Transverse colon (tissue), 4 donors: Measurements from ENCODE around the gene ZNF101.

Source experiments
- CTCF ChIP-seq, 5 experiments: fragments of 200-600 bp in 3 of 5; fragments of 450-650 bp in 2 of 5; sonication (generic) in 3 of 5; IDR thresholded peaks; 1 replicate in 2 of 5; 2 replicates in 3 of 5; pipeline ENCODE4 v1.5.1; 2016 to 2017; ENCODE audit warnings: antibody characterized with exemption in 5 of 5, inconsistent platforms in 3 of 5, mild to moderate bottlenecking in 2 of 5, moderate library complexity in 1 of 5
- EP300 ChIP-seq: sonication (generic); formaldehyde crosslinking; IDR thresholded peaks from one replicate; pipeline ENCODE4 v1.6.1; 2017; ENCODE audit warnings: antibody characterized with exemption, low read depth
- POLR2A ChIP-seq: fragments of 450-650 bp; IDR thresholded peaks from one replicate; pipeline ENCODE4 v1.6.1; 2016; ENCODE audit warnings: antibody characterized with exemption, mild to moderate bottlenecking, moderate library complexity
- POLR2AphosphoS5 ChIP-seq, 3 donors: sonication (generic); formaldehyde crosslinking; IDR thresholded peaks; one replicate each; pipeline ENCODE4 v1.6.1; 2016; ENCODE audit warnings: antibody characterized with exemption in 3 of 3

GRCh38 chr19:19655051-19655594 is 13.5 kb upstream of the ZNF101 start:
- TF ChIP-seq CTCF (IDR thresholded peaks at IDR 0.05): no peak
- TF ChIP-seq POLR2AphosphoS5 (IDR thresholded peaks at IDR 0.05): no peak
- TF ChIP-seq POLR2A: no peak
- TF ChIP-seq EP300: no peak
